ENCODE data around the gene WHAMM.

DNA sequence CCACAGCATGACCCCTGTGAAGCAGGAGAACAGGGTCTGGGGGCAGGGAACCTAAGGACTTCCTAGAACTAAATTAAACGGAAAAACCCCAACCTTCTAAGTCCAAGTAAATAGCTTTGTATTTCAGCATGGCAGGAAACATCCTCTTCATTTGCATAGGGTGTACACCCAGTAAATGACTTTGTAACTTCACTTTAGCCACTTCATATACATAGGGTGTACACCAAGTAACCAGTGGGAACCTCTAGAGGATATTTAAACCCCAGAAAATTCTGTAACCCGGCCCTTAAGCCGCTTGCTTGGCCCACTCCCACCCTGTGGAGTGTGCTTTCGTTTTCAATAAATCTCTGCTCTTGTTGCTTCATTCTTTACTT lies 45.3 kb upstream of the WHAMM start:
- TF ChIP-seq POLR2A (IDR thresholded peaks at IDR 0.05) (no peak), CTCF (IDR thresholded peaks at IDR 0.05) (no peak), EP300 (IDR thresholded peaks at IDR 0.05; ENCODE audit: low read depth) (no peak)
